ENCODE measurements around the gene VPS39.

GRCh38 chr15:42240823-42241222 is 32.7 kb upstream of the VPS39 start:
- TF ChIP-seq, protein P1, sequence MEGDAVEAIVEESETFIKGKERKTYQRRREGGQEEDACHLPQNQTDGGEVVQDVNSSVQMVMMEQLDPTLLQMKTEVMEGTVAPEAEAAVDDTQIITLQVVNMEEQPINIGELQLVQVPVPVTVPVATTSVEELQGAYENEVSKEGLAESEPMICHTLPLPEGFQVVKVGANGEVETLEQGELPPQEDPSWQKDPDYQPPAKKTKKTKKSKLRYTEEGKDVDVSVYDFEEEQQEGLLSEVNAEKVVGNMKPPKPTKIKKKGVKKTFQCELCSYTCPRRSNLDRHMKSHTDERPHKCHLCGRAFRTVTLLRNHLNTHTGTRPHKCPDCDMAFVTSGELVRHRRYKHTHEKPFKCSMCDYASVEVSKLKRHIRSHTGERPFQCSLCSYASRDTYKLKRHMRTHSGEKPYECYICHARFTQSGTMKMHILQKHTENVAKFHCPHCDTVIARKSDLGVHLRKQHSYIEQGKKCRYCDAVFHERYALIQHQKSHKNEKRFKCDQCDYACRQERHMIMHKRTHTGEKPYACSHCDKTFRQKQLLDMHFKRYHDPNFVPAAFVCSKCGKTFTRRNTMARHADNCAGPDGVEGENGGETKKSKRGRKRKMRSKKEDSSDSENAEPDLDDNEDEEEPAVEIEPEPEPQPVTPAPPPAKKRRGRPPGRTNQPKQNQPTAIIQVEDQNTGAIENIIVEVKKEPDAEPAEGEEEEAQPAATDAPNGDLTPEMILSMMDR (optimal IDR thresholded peaks at IDR 0.05 in 1 of 3, IDR thresholded peaks at IDR 0.05 in 1 of 3, conservative IDR thresholded peaks at IDR 0.05 in 1 of 3; ENCODE audit: extremely low read depth in 1 of 3, insufficient read depth in 2 of 3, low read length in 3 of 3) = no peak
- no peak for TF ChIP-seq EZH2 (IDR thresholded peaks at IDR 0.05; ENCODE audit: low read length)
